ENCODE data around the gene PLEKHM3. TPM values are rescaled to one million over a fixed set of nuclear protein-coding genes. Genes with fewer than 3 reads are reported as not detected.

Gene PLEKHM3
- total RNA-seq, 3 donors from 2014 or later (not counting 1 experiment from before 2014, with no cell fraction given), result 21.7 to 27.7 (median 26.3) TPM

DNA sequence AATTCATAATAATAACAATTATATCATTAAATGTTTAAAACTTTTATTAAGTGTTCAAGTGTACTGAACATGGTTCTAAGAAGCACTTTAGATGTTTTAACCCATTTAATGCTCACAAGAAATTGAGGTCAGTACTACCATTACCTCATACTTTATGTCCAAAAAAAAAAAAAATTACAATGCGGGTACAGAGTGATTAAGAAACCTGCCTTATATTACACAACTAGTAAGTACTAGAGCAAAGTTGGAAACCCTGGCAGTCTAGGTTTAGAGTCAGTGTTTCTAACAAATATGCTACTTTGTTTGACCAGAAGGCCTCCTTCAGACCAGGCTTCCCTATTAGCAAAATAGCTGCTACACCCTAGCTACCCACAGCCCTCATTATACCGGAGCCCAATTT lies 28.5 kb downstream of the PLEKHM3 start:
- no peak for ATAC-seq
- H3K27ac ChIP-seq (ENCODE audit: low read length), result no peak overlapping the region

DNA sequence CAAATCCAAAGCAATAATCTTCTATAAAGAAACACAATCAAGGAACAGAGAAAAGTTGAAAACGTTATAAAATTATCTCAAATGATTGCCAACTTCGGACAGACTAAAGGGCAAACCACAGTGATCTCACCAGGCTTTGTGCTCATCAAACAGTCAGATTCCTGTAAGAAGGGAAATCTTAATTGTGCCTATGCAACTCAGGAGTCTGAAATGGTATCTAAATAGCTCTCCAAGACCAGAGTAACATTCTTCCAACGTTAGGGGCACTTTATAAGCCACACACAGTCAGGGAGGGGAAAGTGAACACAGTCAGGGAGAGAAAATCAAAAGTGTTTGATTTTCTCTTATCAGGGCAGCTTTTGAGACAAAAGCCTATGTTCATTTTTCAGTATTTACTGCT lies 29.4 kb downstream of the PLEKHM3 start:
- WGBS (ENCODE audit: insufficient coverage), result 92% methylated on average over 2 of the region's 3 CpGs
- ATAC-seq (no peak), DNase-seq (no peak)
- Mint-ChIP-seq H3K27ac (no peak overlapping the region), H3K27me3 (ENCODE audit: low read depth in 2 of 2) (no peaks in the 10 kb centered on the region), H3K4me3 (no peak overlapping the region), H3K9me3 (no peaks in the 10 kb centered on the region), H3K36me3 (peaks cover 16% of the 10 kb centered on the region), H3K4me1 (peaks cover 25 to 32% of the 10 kb centered on the region in 2 donors)
- no peak overlapping the region for H3K4me3 ChIP-seq (ENCODE audit: low read length)
- no peaks in the 10 kb centered on the region for H3K4me1 ChIP-seq (ENCODE audit: control insufficient read depth, insufficient read depth, low read length)
- TF ChIP-seq, protein P1, sequence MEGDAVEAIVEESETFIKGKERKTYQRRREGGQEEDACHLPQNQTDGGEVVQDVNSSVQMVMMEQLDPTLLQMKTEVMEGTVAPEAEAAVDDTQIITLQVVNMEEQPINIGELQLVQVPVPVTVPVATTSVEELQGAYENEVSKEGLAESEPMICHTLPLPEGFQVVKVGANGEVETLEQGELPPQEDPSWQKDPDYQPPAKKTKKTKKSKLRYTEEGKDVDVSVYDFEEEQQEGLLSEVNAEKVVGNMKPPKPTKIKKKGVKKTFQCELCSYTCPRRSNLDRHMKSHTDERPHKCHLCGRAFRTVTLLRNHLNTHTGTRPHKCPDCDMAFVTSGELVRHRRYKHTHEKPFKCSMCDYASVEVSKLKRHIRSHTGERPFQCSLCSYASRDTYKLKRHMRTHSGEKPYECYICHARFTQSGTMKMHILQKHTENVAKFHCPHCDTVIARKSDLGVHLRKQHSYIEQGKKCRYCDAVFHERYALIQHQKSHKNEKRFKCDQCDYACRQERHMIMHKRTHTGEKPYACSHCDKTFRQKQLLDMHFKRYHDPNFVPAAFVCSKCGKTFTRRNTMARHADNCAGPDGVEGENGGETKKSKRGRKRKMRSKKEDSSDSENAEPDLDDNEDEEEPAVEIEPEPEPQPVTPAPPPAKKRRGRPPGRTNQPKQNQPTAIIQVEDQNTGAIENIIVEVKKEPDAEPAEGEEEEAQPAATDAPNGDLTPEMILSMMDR (IDR thresholded peaks at IDR 0.05), result no peak
- H3K9me3 ChIP-seq (ENCODE audit: control insufficient read depth, insufficient read depth, low read length), result no peaks in the 10 kb centered on the region
- intact Hi-C loops (cut with micrococcal nuclease), result no loop called here
- H3K27ac ChIP-seq (ENCODE audit: low read length), result no peak overlapping the region
- H3K36me3 ChIP-seq (ENCODE audit: control insufficient read depth, insufficient read depth, low read length), result peaks cover 12% of the 10 kb centered on the region
- H3K27me3 ChIP-seq (ENCODE audit: control insufficient read depth, insufficient read depth, low read length), result no peaks in the 10 kb centered on the region

More for the DNA sequence above, 28.5 kb downstream of the PLEKHM3 start:
- Mint-ChIP-seq H3K9me3 (no peaks in the 10 kb centered on the region), H3K27ac (no peak overlapping the region), H3K4me1 (peaks cover 25 to 32% of the 10 kb centered on the region in 2 donors), H3K36me3 (peaks cover 16% of the 10 kb centered on the region), H3K4me3 (no peak overlapping the region), H3K27me3 (ENCODE audit: low read depth in 2 of 2) (no peaks in the 10 kb centered on the region)
- DNase-seq, result no peak
- Histone ChIP-seq H3K36me3 (ENCODE audit: control insufficient read depth, insufficient read depth, low read length) (peaks cover 12% of the 10 kb centered on the region), H3K9me3 (ENCODE audit: control insufficient read depth, insufficient read depth, low read length) (no peaks in the 10 kb centered on the region), H3K4me1 (ENCODE audit: control insufficient read depth, insufficient read depth, low read length) (no peaks in the 10 kb centered on the region), H3K4me3 (ENCODE audit: low read length) (no peak overlapping the region), H3K27me3 (ENCODE audit: control insufficient read depth, insufficient read depth, low read length) (no peaks in the 10 kb centered on the region)
- 100% methylated on average over 1 of the region's 2 CpGs for WGBS (ENCODE audit: insufficient coverage)
- TF ChIP-seq, protein P1 (IDR thresholded peaks at IDR 0.05), result no peak
- intact Hi-C loops (cut with micrococcal nuclease), result no loop called here

DNA sequence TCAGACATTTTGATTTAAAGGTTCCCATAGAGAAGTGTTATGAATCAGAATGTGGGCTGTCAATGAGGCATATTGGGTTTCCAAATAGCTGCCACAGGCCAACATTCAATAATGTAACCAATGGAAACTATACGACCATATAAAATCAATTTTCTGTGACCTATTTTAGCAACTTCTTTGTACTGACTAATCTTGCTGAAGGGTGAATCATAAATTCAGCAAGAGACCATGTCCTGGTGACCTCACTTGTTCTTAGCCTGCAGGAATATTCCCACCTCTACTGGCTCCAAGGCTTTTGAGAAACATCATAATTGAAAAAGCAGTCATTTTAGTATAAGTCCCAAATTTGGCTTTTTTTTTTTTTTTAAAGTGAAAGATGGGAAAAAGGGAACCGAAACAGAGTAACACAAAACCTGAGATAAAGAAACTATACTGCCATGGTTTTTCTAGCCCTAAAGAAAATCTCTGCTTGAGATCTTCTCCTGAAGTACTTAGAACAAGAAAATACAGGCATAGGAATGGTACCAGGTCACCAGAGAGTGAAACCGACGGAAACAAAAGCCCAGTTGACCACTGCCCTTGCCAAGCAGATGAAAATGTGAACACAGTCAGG lies 32.1 kb downstream of the PLEKHM3 start:
- ATAC-seq (no peak), DNase-seq (no peak)
- no peak overlapping the region for H3K27ac ChIP-seq (ENCODE audit: low read length)
- TF ChIP-seq, protein P1 (IDR thresholded peaks at IDR 0.05), result no peak
- Mint-ChIP-seq H3K27me3 (ENCODE audit: low read depth in 2 of 2) (no peaks in the 10 kb centered on the region), H3K9me3 (no peaks in the 10 kb centered on the region), H3K36me3 (peaks cover 8% of the 10 kb centered on the region), H3K4me3 (no peak overlapping the region), H3K4me1 (peaks cover 20 to 25% of the 10 kb centered on the region in 2 donors), H3K27ac (no peak overlapping the region)
- intact Hi-C loops (cut with micrococcal nuclease), result no loop called here
- WGBS (ENCODE audit: insufficient coverage), result 89% methylated on average over 3 of the region's 4 CpGs
- no peaks in the 10 kb centered on the region for H3K27me3 ChIP-seq (ENCODE audit: control insufficient read depth, insufficient read depth, low read length)
- H3K4me3 ChIP-seq (ENCODE audit: low read length), result no peak overlapping the region
- H3K9me3 ChIP-seq (ENCODE audit: control insufficient read depth, insufficient read depth, low read length), result no peaks in the 10 kb centered on the region
- H3K4me1 ChIP-seq (ENCODE audit: control insufficient read depth, insufficient read depth, low read length), result no peaks in the 10 kb centered on the region
- H3K36me3 ChIP-seq (ENCODE audit: control insufficient read depth, insufficient read depth, low read length), result peaks cover 2% of the 10 kb centered on the region

DNA sequence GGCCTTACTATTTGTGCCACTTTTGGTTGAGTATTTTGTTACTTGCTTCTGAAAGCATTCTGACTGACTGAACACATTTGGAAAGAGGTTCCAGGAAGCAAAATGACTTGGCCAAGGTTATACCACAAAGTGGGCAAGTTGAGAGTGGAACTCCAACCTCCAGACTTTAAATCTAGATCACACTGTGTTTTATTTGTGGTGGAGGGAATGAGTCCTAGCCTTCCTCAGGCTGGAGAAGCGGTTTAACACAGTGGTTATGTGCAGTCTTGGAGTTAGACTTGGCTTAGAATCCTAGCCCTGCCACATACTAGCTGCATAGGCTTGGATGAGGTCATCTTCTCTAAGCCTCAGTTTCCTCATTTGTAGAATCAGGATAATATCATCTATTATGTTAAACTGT lies 33.4 kb downstream of the PLEKHM3 start:
- DNase-seq (no peak), ATAC-seq (no peak)
- Histone ChIP-seq H3K27ac (ENCODE audit: low read length) (no peak overlapping the region), H3K36me3 (ENCODE audit: control insufficient read depth, insufficient read depth, low read length) (no peaks in the 10 kb centered on the region), H3K27me3 (ENCODE audit: control insufficient read depth, insufficient read depth, low read length) (no peaks in the 10 kb centered on the region), H3K4me1 (ENCODE audit: control insufficient read depth, insufficient read depth, low read length) (peaks cover 2% of the 10 kb centered on the region), H3K9me3 (ENCODE audit: control insufficient read depth, insufficient read depth, low read length) (no peaks in the 10 kb centered on the region), H3K4me3 (ENCODE audit: low read length) (no peak overlapping the region)
- no peak overlapping the region for H3K27ac Mint-ChIP-seq
- H3K4me3 Mint-ChIP-seq, result no peak overlapping the region
- H3K9me3 Mint-ChIP-seq, result no peaks in the 10 kb centered on the region
- TF ChIP-seq, protein P1 (IDR thresholded peaks at IDR 0.05), result no peak
- H3K4me1 Mint-ChIP-seq, result peaks cover 15 to 17% of the 10 kb centered on the region in 2 donors
- no peaks in the 10 kb centered on the region for H3K27me3 Mint-ChIP-seq (ENCODE audit: low read depth in 2 of 2)
- 89% methylated on average over 1 of the region's 1 CpG for WGBS (ENCODE audit: insufficient coverage)
- H3K36me3 Mint-ChIP-seq, result peaks cover 8% of the 10 kb centered on the region
- intact Hi-C loops (cut with micrococcal nuclease), result no loop called here

Measured in natural killer cell (primary cell).